OCI-M2 (cell line): ENCODE results near the gene AMBP.

Source experiments
- DNase-seq: peaks from one replicate; lab custom pipeline; 2025; ENCODE audit not compliant: unreplicated experiment; lab: John Stamatoyannopoulos, UW

Gene AMBP

DNA sequence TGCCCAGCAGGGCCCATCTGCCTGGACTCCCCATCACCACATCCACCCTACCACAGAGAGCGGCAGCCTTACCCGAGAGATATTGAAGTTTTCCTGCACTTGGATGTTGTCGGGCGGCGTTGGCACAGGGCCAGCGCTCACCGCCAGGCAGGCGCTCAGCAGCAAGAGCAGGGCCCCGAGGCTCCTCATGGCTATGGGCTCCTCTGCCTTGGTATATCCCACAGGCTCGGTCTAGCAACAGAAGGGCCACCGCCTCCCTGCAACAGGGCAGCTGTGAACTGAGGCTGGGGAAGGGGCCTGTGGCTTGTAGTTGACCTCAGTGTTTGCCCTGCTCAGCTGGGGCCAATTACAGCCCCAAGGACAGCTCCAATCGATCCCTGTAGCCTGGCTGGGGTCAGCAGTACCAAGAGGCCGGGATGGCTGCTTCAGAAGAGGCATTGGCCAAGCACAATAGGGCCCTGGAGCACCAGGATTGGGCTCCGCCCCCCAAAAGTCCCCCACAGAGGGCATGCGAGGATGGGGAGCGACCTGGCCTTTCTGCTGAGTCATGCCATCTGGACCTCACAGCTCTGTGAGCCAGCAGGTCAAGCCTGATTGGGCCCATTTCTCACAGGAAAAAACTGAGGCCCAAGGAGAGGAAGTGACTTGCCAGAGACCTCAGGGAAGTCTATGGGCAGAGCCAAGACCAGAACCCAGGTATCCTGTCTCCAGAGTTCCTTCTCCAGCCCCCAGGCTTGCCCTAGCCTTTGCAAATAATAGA is at the start of gene AMBP:
Gene AMBP, minus strand, starts transcription at position 280 of the 760 bp plus-strand sequence. Its CDS starts 91 bp downstream, at position 189.
- DNase-seq, result no peak

DNA sequence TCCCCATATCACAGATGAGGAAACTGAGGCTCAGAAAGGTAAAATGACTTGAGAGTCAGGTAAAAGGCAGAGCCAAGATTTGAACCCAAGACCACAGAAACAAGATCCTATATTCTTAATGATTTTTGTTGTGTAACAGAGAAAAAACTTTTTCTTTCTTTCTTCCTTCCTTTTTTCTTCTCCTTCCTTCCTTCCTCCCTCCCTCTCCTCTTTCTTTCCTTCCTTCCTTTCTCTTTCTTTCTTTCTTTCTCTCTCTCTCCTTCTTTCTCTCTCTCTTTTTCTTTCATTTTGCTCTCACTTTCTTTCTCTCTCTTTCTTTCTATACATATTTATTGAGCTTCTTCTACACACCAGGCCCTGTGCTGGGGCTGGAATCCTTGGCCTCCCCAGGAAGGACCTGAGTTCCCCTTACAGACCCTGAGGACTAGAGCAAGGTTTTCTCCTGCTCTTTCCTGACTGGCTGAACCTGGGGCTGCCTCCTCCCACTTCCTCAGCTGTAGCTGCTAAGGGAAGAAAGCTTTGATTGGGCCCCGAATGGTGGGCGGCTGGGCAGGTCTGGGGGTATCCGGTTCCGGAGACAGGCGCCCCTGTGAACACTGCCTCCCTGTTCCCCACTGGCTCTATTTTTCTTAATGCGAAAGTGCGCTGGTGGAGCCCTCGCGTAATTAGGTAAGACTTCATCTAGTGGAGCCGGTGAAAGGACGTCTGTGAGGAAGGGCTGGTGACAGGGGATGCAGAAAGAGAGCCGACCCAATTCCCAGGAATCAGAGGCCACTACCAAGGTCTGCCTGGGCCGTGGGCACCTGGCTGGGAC is 48.4 kb upstream of the AMBP start:
- no peak for DNase-seq

DNA sequence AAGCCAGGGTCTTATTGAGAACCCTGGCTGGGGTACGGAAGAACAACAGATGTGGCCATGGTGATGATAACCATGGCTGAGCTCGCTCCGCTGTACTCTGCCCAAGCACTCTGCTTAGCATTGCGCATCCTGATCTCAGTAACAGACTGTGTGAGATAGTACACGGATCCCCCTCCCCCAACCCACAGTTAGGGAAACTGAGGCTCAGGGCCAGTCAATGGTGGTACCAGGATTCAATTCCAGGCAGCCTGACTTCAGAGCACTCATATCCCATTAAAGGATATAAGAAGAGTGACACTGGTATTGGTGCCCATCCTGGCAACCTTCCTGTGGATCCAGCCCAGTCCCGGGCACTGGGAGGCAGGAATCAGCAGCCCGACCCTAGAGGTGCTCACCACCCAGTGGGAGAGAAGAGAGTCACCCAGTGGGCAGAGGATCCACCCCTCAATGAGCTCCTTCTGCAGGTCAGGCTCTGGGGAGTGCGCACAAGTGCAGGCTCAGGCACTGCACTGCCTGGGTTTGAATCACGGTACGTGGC is 47.4 kb upstream of the AMBP start:
- DNase-seq, result no peak

DNA sequence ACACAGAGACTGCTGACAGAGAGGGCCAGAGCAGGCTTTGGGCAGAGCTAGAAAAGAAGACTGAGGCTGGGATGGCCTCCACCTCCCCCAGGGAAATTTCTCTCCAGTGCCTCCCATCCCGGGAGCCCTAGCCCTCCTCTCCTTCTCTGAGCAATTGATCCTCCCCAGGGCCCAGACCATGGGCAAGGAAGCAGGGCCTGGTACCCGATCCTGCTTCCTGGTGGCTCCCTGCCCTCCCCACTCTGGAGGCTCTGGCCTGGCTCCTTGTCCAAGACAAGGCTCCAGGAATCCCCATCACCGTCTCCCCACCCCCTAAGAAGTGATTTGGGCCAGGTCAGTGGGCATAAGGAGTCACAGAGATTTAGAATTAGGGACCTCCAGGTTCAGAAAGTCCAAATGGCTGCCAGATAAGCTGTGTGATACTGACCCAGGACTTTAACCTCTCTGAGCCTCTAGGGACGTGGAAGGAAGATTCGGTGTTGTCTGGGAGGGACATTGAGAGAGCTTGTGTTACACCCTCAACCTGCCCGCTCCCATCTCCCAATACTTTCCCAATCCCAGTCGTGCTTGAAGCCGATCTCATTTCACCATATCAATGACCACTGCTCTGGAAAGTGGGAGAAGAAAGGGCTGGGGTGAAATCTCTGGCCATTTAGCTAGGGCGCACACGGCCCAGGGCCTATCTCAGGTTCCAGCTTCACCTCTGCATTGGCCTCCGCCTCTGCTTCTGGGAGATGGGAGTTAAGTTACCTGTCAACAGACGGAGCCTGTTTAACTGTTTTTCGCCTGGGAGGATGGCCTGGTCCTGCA is 46.8 kb upstream of the AMBP start:
- no peak for DNase-seq

DNA sequence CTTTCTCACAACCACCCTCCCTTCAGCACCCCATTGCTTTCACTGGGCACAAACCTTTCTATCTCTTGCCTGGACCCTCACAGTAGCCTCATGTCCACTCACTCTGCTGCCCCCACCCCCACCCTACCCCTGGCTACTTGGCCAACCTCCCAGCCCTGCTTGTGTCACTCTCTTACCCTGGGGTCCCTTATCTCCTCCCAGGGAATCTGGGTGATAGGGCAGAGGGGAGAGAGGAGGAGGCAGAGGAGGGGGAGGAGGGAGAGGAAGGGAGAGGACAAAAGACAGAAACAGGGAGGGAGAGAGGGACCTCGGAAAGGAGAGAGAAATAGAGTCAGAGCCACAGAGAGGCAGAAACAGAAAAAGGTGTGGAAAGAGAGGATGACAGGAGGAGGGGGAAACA is 46.0 kb upstream of the AMBP start:
- DNase-seq, result no peak

DNA sequence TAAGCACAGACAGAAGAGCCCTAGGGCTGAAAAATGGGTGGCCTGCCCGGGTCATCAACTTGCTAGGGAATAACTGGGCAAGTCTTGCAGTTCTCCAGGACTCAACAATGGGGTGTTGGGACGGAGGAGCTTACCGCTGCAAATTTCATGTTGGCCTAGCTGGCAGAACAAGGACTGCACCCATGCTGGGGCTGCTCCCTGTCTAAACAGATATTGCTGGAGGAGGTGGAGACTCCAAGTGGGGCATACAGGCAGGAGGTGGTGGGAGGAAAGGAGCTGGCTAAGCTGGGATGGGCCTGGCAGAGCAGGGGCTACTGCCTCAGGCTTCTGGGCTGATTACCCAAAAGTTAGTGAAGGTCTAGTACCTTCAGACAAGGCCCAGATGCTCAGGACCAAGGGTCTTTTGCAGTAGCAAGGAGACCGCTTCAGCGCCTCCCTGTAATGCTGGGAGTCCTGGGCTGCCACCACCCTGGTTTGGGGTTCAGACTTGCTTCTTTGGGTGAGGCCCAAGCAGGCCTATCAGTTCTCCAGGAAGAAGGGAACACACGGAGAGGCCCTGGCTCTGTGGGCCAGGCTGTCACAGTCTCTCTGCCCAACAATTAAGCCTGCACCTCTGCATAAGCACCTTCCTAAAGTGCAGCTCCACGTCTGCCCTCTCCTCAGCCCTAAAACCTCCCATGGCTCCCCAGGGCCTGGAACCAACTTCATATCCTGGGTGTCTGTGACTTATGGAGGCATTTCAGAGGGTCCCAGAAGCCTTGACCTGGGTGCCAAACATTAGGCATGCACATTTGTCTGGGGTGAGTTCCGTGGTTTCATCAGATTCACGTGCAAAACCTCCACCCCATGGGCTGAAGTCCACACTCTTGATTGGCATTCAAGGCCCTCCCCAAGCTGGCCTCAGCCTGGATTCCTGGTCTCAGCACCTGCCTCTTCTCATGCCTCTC is 45.2 kb upstream of the AMBP start:
- DNase-seq, result no peak

DNA sequence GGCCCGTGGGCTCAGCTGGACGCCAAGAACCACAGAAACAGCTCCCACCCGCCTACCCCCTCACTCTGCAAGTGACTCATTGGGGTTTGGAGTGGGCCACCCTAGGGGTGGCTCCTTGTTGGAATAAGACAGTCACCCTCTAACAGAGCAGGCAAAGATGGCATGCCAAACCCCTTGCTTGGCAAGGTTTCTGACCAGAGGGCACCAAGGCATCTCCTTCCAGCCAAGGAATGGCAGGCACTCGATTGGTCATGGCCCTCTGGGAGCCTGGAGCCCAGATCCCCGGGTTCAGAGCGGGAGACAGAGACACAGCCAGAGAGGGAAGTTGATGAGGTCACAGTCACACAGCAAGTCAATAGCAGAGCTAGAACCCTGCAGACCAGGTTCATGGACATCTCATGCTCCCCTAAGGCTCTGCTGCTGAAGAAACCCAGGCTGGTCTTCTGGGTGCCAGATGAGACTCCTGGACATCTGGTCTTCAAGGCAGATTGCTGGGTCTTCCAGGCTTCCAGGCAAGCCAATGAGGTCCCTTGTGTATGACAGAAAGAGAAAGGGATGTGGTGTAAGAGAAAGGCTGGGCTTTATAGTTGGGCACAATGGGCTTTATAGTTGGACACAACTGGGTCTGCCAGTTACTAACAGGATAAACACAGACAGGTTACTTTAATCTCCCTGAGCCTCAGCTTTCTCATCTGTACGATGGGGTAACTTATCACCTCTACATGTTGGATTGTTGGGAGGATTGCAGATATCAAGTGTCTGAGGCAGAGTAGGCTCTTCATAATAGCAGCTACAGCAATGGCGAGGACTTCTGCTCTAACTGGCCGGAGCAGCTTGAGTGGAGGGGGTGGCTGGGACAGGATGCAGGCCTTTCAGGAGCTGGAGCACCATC is 44.3 kb upstream of the AMBP start:
- DNase-seq, result no peak

DNA sequence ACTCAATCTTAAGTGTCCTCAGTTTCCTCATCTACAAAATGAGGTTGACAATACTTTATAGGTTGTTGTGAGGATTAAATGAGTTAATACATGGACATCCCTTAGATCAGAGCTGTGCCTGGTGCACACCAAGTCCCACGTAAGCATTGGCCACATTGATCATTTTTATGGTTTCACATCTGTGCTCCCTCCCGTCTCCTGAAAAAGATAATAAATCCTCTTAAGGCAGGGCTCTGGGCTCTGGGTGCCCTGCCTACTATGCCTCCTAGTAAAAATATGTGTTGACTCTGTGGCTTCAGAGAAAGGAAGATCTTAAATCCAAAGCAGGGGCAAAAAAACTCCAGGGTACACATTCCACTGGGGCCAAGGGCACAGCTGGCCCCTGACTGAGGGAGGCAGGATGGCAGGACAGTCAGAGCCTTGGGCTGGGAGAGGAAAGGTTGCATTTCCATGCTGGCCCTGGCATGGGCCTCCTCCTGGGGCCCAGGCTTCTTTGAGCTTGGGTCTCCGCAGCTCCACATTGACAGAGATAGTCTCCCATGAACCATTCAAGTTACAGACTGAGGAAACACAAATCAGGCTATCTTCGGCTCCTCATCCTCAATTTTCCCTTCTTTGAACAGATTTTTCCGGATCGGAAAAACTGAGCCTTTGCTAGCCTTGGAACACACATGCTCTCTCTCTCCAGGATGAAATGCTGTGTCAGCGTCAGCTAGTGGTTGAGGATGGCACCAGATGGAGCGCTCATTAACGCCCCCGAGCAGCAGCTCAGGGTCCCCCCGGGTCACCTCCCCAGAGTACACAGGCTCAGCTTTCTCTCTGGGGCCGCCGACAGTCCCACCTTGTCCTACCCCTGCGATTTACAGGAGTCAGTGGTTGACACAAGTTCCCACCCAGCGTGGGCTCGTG is 43.4 kb upstream of the AMBP start:
- no peak for DNase-seq

DNA sequence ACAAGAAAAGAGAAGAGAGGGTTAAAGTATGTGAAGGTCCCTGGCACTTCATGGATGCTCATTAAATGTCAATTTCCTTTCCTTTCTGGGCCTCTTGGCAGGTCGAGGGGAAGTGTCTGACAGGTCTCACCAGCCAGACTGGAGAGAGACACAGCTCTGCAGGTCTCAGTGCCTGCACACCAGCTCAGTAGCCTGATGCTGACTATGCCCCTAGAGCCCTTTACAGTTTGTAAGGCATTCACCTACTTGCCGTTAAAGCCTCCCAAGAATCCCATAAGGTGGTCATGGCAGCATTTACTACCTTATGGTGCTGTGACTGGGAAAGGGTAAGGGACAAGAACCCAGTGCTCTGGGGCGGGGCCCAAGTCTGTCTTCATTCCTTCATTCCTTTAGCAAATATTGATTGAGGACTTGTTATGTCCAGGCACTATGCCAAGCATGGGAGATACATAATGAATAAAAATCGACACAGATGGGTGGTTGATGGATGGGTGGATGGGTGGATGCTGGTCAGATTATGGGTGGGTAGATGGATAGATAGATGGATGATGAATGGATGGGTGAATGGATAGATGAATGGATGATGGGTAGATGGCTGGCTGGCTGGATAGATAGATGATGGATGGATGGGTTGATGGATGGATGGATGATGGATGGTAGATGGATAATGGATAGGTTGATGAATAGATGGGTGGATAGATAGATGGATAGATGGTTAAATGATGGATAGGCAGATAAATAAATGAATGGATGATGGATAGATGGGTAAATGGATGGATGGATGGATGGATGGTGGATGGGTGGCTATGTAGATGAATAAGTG is 42.3 kb upstream of the AMBP start:
- DNase-seq, result no peak

DNA sequence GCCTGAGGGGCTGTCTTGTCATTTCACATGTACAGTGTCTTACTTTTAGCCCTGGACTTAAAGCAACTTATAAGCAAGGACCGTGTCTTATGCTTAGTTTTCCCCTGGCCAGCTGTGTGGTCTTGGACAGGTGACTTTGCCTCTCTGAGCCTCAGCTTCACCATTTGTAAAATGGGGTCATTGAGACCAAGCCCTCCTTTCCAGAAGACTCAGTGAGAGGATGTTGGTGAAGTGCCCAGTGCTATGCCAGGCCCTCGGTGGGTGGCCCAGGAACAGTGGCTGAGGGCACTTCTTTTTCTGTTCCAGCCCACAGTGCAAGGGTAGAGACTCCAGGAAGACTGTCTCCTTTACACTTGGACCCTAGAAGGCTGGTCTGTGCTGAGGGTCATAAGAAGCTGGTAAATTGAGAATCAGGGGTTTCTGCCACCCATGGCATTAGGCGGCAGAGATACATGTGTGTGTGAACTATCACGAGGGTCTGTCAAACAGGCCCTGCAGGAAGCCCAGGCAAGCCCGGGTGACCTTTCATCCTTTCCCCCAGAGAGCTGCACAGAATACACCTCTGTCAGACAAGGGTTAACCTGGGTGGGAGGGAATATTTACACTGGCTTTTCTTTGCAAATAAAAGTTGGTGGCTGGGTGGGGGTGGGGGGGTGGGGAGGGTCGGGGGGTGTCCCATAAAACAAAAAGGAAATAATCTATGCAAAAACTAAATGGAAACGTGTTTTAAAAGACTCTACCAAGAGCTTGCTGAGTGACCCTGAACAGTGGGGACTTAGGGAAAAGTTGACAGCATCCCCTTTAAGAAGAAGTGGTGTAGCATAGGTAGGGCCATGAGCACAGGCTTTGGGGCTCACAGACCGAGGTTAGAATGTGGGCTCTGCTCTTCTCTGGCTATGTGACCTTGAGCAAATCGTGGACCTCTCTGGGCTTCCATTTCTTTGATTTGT is 41.4 kb upstream of the AMBP start:
- no peak for DNase-seq

DNA sequence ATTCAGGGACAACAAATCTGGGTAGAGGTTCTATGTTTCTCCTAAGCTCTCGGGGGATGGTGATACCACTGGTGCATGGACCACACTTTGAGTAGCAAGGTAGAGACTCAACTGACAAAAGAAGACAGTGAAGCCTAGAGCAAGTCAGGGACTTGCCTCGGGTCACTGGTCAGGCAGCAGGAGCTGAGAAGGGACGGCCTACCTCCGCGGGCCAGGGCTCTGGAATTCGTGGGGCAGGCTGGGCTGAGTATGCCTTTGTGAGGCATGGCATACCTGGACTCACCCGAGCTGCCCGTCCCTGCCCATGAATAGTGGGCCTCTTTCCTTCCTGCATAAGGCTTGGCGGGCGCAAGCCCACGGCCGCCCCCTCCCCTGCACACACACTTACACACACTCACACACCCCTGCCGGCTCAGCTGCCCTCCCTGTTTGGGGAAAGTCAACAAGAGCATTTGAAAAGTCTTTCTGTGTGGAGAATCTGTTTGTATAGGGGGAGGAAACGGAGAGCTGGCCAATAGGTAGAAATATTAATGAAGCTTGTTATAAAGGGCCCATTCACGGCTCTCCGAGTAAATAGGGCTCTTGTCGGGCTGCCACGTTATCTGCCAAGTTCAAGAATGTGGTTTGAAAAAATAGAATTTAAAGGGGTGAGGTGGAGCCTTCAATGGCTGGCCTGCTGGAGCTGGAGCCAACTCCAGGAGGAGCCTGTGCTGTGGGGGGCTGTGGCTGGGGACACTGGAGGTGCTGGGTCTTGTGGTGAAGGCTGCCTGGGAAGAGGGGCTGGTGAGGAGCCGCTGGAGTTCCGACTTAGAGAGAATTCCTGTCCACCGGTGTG is 40.1 kb upstream of the AMBP start:
- no peak for DNase-seq

DNA sequence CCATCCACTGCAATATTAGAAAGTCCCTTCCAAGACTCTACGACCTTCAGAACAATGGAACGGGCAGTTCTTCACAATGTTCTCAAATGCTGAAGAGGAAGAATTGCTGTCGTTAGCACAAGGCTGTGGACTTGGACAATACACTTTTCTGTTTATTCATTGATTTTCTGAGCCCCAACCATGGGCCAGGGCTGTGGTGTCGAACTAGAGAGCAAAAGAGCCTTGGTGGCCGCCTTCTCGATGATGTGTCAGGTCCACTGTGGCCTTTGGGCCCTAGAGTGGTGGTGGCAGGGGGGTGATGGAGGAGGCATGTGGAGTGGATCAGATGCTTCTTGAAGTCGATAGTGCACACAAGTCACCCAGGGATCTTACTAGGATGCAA is 39.5 kb upstream of the AMBP start:
- DNase-seq, result no peak

DNA sequence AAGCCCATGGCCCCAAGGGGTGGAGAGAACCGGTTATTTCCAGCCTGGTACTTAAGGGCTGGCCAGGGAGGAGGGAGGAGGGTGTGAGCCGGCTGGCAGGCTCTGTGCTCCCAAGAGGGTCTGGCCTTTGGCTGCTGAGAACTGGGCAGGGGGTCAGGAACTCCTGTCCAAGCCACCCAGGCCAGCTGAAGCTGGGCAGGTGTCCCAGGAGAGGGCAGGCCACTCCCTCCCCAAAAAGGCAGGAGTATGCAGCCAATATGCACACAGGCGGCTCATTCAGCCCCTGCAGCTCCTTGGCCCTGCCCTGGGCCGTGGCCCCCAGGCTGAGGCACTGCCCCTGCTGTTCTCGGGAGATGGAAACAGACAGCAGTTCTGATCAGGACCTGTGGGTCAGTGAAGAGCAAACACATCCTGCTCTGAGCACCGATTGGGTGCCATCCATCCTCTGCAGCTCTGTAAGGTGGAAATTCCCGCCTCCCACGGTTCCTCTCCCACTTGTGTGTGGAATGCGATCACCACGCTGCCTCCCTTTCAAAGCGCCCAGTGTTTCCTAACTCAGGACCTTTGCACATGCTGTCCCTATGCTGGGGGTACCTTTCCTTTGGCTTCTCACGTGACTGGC is 38.1 kb upstream of the AMBP start:
- DNase-seq, result no peak

DNA sequence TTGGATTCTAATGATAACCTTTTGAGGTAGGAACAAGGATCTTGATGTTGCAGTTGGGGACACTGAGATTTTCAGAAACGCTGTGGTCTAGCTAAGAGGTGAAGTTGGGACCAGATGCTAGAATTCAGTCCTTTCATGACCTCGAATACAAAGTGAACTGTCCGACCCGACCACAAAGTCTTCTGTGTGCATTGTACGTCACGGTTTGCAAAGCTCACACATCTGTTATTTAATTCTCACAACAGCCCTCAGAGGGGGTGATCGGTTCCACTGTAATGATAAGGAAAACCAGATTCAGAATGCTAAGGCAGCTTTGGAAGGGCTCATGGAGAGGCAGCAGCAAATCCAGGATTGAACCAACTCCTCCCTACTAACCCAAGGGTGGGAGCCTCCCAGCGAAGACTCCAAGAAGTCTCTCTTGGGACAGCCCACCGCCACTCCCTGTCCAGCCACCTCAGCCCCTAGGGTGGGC is 37.6 kb upstream of the AMBP start:
- no peak for DNase-seq

DNA sequence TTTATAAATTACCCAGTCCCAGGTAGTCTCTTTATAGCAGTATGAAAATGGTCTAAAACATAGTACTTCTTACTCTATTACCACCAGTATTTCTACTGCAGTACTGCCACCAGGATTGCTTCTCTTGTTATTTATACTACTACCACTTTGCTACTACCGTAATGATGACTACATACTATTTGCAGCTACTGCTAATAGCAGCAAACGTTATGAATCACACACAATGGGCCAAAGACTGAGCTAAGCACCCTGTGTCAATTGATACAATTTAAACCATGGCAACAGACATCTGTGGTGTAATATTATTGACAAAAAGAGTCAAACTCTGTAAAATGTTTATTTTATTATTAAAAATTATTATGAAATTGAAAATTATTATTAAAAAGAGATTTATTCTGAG is 36.3 kb upstream of the AMBP start:
- DNase-seq, result no peak
